ENCODE measurements around the gene NEK5.

Gene NEK5

DNA sequence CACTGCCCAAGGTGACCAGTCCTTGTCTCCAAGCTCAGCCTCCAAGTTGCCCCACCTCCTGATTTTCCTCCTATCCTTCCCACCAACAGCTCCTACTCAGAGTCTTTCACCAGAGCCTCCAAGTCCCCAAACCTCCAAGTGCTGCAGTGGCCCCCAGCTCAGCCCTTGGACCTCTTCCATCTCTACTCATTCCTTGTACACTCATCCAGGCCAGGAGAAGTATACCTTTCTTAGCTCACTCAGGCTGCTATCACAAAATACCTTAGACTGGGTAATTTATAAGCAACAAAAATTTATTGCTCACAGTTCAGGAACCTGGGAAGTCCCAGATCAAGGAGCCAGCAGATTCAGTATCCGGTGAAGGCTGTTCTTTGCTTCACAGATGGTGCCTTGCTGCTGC lies 129.0 kb downstream of the NEK5 start:
- DNase-seq (ENCODE audit: low read depth, low spot score), result no peak
- H3K4me3 ChIP-seq (ENCODE audit: low read length), result no peak overlapping the region

DNA sequence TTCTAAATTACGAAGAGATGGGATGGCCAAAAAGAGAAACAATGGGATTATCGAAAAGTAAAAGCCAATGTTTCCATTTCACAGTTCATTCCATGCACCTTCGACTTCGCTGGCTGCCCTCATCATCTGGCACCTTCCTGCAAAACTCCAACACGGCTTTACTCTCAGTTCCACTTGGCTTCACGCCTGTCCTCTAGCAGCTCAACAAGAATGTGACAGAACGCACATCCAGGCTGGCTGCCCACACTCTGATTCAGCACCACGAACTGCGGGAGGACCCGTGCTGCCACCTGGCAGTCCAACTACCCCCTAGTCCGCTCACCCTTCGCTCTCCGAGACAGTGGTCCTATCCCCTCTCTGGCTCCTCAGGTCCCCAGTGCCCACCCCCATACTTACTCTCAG lies 129.4 kb downstream of the NEK5 start:
- DNase-seq (ENCODE audit: low read depth, low spot score), result no peak
- no peak overlapping the region for H3K4me3 ChIP-seq (ENCODE audit: low read length)

- DNase-seq (ENCODE audit: low read depth, low spot score), result no peak
- no peak overlapping the region for H3K4me3 ChIP-seq (ENCODE audit: low read length)
Observed at GRCh38 chr13:51998723-51999509, 130.0 kb downstream of the NEK5 start.

- H3K4me3 ChIP-seq (ENCODE audit: low read length), result no peak overlapping the region
- no peak for DNase-seq (ENCODE audit: low read depth, low spot score)
Observed at GRCh38 chr13:51997641-51998330, 131.1 kb downstream of the NEK5 start.

DNA sequence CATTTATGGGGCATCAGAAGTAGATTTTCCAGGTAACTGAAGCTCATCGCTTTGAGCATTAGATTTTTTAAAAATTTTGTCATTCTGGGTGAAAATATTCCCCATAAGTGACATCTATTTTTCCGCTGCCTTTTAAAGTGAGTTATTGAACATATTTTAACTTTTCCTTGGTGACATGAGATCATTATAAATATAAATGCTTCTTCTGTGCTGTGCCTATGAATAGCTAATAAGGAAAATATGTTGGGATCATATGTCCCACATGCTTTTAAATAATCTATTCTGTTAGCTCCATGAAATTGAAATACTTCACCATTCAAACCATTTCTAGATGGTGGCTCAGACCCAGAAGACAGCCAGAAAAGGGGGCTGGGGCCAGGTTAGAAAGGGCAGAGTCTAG lies 131.7 kb downstream of the NEK5 start:
- no peak for DNase-seq (ENCODE audit: low read depth, low spot score)

GRCh38 chr13:51996641-51997040 lies 132.2 kb downstream of the NEK5 start:
- no peak for DNase-seq (ENCODE audit: low read depth, low spot score)
- no peak overlapping the region for H3K4me3 ChIP-seq (ENCODE audit: low read length)

More for the DNA sequence above, 131.7 kb downstream of the NEK5 start:
- no peak overlapping the region for H3K4me3 ChIP-seq (ENCODE audit: low read length)

GRCh38 chr13:51995677-51996551 lies 133.0 kb downstream of the NEK5 start:
- H3K4me3 ChIP-seq (ENCODE audit: low read length), result no peak overlapping the region
- DNase-seq (ENCODE audit: low read depth, low spot score), result no peak

DNA sequence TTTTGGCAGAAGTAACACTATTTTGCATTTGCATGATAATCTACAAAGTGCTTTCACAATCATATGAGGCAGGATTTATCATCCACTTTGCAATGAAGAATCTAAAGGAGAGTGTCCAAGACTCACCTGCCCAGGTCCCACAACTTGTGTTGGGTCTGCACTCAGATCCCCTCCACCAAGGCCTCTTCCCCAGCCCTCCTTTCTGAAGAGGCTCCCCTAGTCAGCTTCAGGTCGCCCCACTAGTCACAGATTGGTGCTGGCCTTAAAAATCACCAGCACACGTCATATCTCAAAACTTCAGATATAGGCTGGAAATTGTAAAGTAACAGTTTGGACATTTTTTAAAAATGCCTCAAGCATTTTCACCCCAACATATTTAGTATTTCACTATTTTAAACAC lies 135.2 kb downstream of the NEK5 start:
- H3K4me3 ChIP-seq (ENCODE audit: low read length), result no peak overlapping the region
- DNase-seq (ENCODE audit: low read depth, low spot score), result no peak

GRCh38 chr13:51988988-51989618 lies 139.8 kb downstream of the NEK5 start:
- DNase-seq (ENCODE audit: low read depth, low spot score), result no peak
- H3K4me3 ChIP-seq (ENCODE audit: low read length), result no peak overlapping the region

All from Jurkat, Clone E6-1 (cell line).